GM12878 (cell line): ENCODE results near the gene DMWD. TPM values are rescaled to one million over a fixed set of nuclear protein-coding genes. Genes with fewer than 3 reads are reported as not detected.

Source experiments
- ATAC-seq: fragments of 200-7000 bp; cut with Tn5 transposase; 3 replicates; pipeline ENCODE4 v1.9.1; 2020; ENCODE audit warnings: mild to moderate bottlenecking, moderate library complexity
- BruUV-seq: library from RNA; stranded (reverse); fragments of 400-500 nt; replicated peaks from 2 replicates; lab custom pipeline; 2021; lab: Mats Ljungman, UMichigan
- CTCF ChIA-PET: fragments of 300-600 bp; sonication (Branson Sonifier 250); formaldehyde crosslinking; extraction: SDS; loops from one replicate; lab custom pipeline; 2021; ENCODE audit warnings: inconsistent platforms; lab: Yijun Ruan, JAX
- POLR2A ChIA-PET: fragments of 350-600 bp; formaldehyde crosslinking; extraction: SDS; loops from one replicate; lab custom pipeline; 2021; ENCODE audit warnings: inconsistent platforms; lab: Charles Lee
- RAD21 ChIA-PET: fragments of 300-600 bp; sonication (Branson Sonifier 250); formaldehyde crosslinking; loops from one replicate; lab custom pipeline; 2023; ENCODE audit warnings: antibody characterized with exemption; ENCODE audit not compliant: unreplicated experiment; lab: Charles Lee
- SMC1A ChIA-PET: fragments of 300-600 bp; sonication (Branson Sonifier 250); formaldehyde crosslinking; loops from one replicate; lab custom pipeline; 2023; ENCODE audit not compliant: unreplicated experiment, uncharacterized antibody; lab: Charles Lee
- DNase-seq: peaks from one replicate; pipeline ENCODE4 v3.0.0-alpha.2; 2011; ENCODE audit warnings: low read depth, low spot score
- FAIRE-seq: peaks from 3 replicates; lab custom pipeline; 2011; peaks lifted over from hg19 to GRCh38; lab: Jason Lieb, UNC
- H2AFZ ChIP-seq: 2 replicates; pipeline ENCODE4 v1.6.0; 2011; ENCODE audit warnings: low read depth, low read length, control low read depth; ENCODE audit not compliant: control insufficient read depth
- H3K27ac ChIP-seq: 2 replicates; pipeline ENCODE4 v1.5.1; 2011; ENCODE audit warnings: control low read depth; ENCODE audit not compliant: control insufficient read depth, insufficient read depth
- H3K27me3 ChIP-seq, 2 experiments: replicated peaks in 1 of 2; 2 replicates each; pipeline versions ENCODE4 v1.6.0 to v1.6.1; 2011; ENCODE audit warnings: low read length in 1 of 2; ENCODE audit not compliant: control insufficient read depth in 2 of 2, insufficient read depth in 2 of 2
- H3K36me3 ChIP-seq, 2 experiments: 2 replicates each; pipeline ENCODE4 v1.5.1; 2011; ENCODE audit warnings: low read length in 1 of 2; ENCODE audit not compliant: control insufficient read depth in 2 of 2, insufficient read depth in 2 of 2
- H3K4me1 ChIP-seq: 2 replicates; pipeline ENCODE4 v1.6.1; 2011; ENCODE audit warnings: mild to moderate bottlenecking, low read length, moderate library complexity, mixed read lengths; ENCODE audit not compliant: control insufficient read depth, insufficient read depth
- H3K4me2 ChIP-seq: 2 replicates; pipeline ENCODE4 v1.6.0; 2011; ENCODE audit warnings: control low read depth; ENCODE audit not compliant: control insufficient read depth, insufficient read depth
- H3K4me3 ChIP-seq: fragments of 200-600 bp; sonication (generic); 2 replicates; pipeline ENCODE4 v1.5.1; 2016
- H3K79me2 ChIP-seq: 2 replicates; pipeline ENCODE4 v1.6.0; 2011; ENCODE audit warnings: low read length; ENCODE audit not compliant: control insufficient read depth, insufficient read depth
- H3K9ac ChIP-seq: 2 replicates; pipeline ENCODE4 v1.8.0; 2011; ENCODE audit warnings: low read length, control low read depth, mixed read lengths; ENCODE audit not compliant: control insufficient read depth, insufficient read depth
- H3K9me3 ChIP-seq: replicated peaks from 3 replicates; pipeline ENCODE4 v1.5.1; 2011; ENCODE audit warnings: mild to moderate bottlenecking, low read length; ENCODE audit not compliant: control insufficient read depth, insufficient read depth
- H4K20me1 ChIP-seq: 2 replicates; pipeline ENCODE4 v1.6.0; 2011; ENCODE audit not compliant: control insufficient read depth, insufficient read depth
- FOS ChIP-seq: IDR thresholded peaks from 3 replicates; pipeline ENCODE4 v1.6.1; 2011; ENCODE audit warnings: borderline replicate concordance; ENCODE audit not compliant: insufficient read length; ENCODE audit errors: extremely low read depth
- KDM1A ChIP-seq: fragments of 200-600 bp; sonication (generic); IDR thresholded peaks from 2 replicates; pipeline ENCODE4 v1.6.1; 2016; ENCODE audit warnings: borderline replicate concordance
- MXI1 ChIP-seq: fragments of 150-350 bp; IDR thresholded peaks from 2 replicates; pipeline ENCODE4 v1.6.1; 2011; ENCODE audit warnings: low read depth, mild to moderate bottlenecking, inconsistent platforms, low read length, improper control_type of control experiment
- REST ChIP-seq: IDR thresholded peaks from 2 replicates; pipeline ENCODE4 v1.6.1; 2012; ENCODE audit warnings: mild to moderate bottlenecking, low read depth, low read length
- SIX5 ChIP-seq: IDR thresholded peaks from 2 replicates; pipeline ENCODE4 v1.6.1; 2011; ENCODE audit warnings: mild to moderate bottlenecking, low read depth, low read length, moderate library complexity; ENCODE audit not compliant: severe bottlenecking
- SMAD5 ChIP-seq: IDR thresholded peaks from 2 replicates; pipeline ENCODE4 v1.6.1; 2016; ENCODE audit warnings: antibody characterized with exemption, low read depth
- SPI1 ChIP-seq: IDR thresholded peaks from 2 replicates; pipeline ENCODE4 v1.6.1; 2011; ENCODE audit warnings: low read depth, mild to moderate bottlenecking, low read length, moderate library complexity, borderline replicate concordance; ENCODE audit not compliant: insufficient read depth
- USF1 ChIP-seq: IDR thresholded peaks from 2 replicates; pipeline ENCODE4 v1.6.1; 2011; ENCODE audit warnings: borderline replicate concordance, low read depth, mild to moderate bottlenecking, moderate library complexity, mixed read lengths, low read length; ENCODE audit not compliant: insufficient read depth; ENCODE audit errors: extremely low read length
- WGBS: methylation state at CpG from one replicate; pipeline ENCODE4 v1.1.6; 2016; ENCODE audit warnings: low lambda C conversion rate; ENCODE audit not compliant: insufficient replicate concordance, insufficient coverage; ENCODE audit errors: missing lambda C conversion rate; 5-methylcytosine and 5-hydroxymethylcytosine counted together
- in situ Hi-C: fragments of 300-500 bp; cut with MboI; formaldehyde crosslinking; loops from 9 replicates; pipeline ENCODE4 v1.14.3; 2018; ENCODE audit warnings: mixed read lengths
- intact Hi-C: fragments of 100-400 bp; cut with micrococcal nuclease; formaldehyde crosslinking; loops from one replicate; pipeline ENCODE4 v1.14.2; 2022; ENCODE audit not compliant: unreplicated experiment
- polyA plus RNA-seq, 11 experiments: library from polyadenylated mRNA; depleted of rRNA in 4 of 11; unstranded in 6 of 11; stranded (reverse) in 5 of 11; fragments of >200 nt; fragmentation: Nextera tagmentation in 4 of 11; fragmentation: Illumina TruSeq in 1 of 11; extraction: Ambion mirVana in 4 of 11; extraction: Trizol in 1 of 11; gene quantifications; 1 replicate in 1 of 11; 2 replicates in 10 of 11; pipeline versions ENCODE4 v1.2.1 to v1.2.3, GENCODE V29; 2011 to 2016; ENCODE audit warnings: inconsistent platforms in 2 of 11, missing spikeins in 2 of 11, low read depth in 1 of 11
- total RNA-seq, 4 experiments: library from RNA; depleted of rRNA in 3 of 4; stranded (reverse); fragments of >200 nt in 3 of 4; fragmentation: Illumina TruSeq in 1 of 4; extraction: Trizol in 1 of 4; gene quantifications; 2 replicates each; pipeline versions ENCODE4 v1.2.1 to v1.2.3, GENCODE V29; 2013 to 2021

Gene DMWD
- total and polyA plus RNA-seq, 10 of the 15 experiments (the other 5 are each of a cell fraction or from before 2014, with no cell fraction given), result 3.5 to 56.0 (median 11.6) TPM

GRCh38 chr19:45823182-45823581, 30.5 kb upstream of the DMWD start:
- no peak for TF ChIP-seq KDM1A
- no peaks in the 10 kb centered on the region; the same call in 1 of the 2 replicates for H3K4me1 ChIP-seq
- no peaks in the 10 kb centered on the region for H3K9me3 ChIP-seq
- H3K79me2 ChIP-seq, result no peaks in the 10 kb centered on the region
- ATAC-seq (no peak), DNase-seq (no peak), FAIRE-seq (no peak)
- H3K4me2 ChIP-seq, result no peak overlapping the region
- WGBS, result 99% methylated on average over 12 of the region's 12 CpGs
- H3K9ac ChIP-seq, result no peak overlapping the region
- intact Hi-C loops, result no loop called here
- no peak overlapping the region for H3K27ac ChIP-seq
- POLR2A ChIA-PET, result interaction anchor here (0.5 kb wide), 1 partner anchor 127 kb away, joined by 8 read pairs; no protein-coding TSS in a partner anchor
- H3K4me3 ChIP-seq, result no peak overlapping the region
- CTCF ChIA-PET, result no interaction called here
- SMC1A ChIA-PET, result no interaction called here
- peaks cover 16 to 41% of the 10 kb centered on the region in 2 experiments for H3K36me3 ChIP-seq
- in situ Hi-C loops, result no loop called here
- no peaks in the 10 kb centered on the region for H4K20me1 ChIP-seq
- RAD21 ChIA-PET, result no interaction called here
- no peaks in the 10 kb centered on the region for H3K27me3 ChIP-seq
- H2AFZ ChIP-seq, result no peak overlapping the region
- BruUV-seq, result no TSS peak

- no peaks in the 10 kb centered on the region for H3K27me3 ChIP-seq
- 94% methylated on average over 5 of the region's 5 CpGs for WGBS
- H3K36me3 ChIP-seq, result peaks cover 15 to 40% of the 10 kb centered on the region in 2 experiments
- ATAC-seq, result no peak
- H3K27ac ChIP-seq, result no peak overlapping the region
- H4K20me1 ChIP-seq, result no peaks in the 10 kb centered on the region
- H3K9me3 ChIP-seq, result no peaks in the 10 kb centered on the region
- no peak for DNase-seq
- SMC1A ChIA-PET, result no interaction called here
- no peak overlapping the region for H3K4me3 ChIP-seq
- no peak for FAIRE-seq
- RAD21 ChIA-PET, result no interaction called here
- H3K4me2 ChIP-seq, result no peak overlapping the region
- H3K4me1 ChIP-seq, result no peaks in the 10 kb centered on the region; the same call in 1 of the 2 replicates
- no peak overlapping the region for H2AFZ ChIP-seq
- no peaks in the 10 kb centered on the region for H3K79me2 ChIP-seq
- in situ Hi-C loops (no loop called here), intact Hi-C loops (no loop called here)
- CTCF ChIA-PET, result no interaction called here
- no peak overlapping the region for H3K9ac ChIP-seq
- BruUV-seq, result no TSS peak
- POLR2A ChIA-PET, result interaction anchor here (0.5 kb wide), 1 partner anchor 127 kb away, joined by 8 read pairs; no protein-coding TSS in a partner anchor
- no peak for TF ChIP-seq USF1
- TF ChIP-seq REST, result no peak
- TF ChIP-seq SIX5, result no peak
- no peak for TF ChIP-seq SPI1
- no peak for TF ChIP-seq SMAD5
- no peak for TF ChIP-seq FOS
- no peak for TF ChIP-seq MXI1
Measured at GRCh38 chr19:45822716-45823115, 30.1 kb upstream of the DMWD start.
